Measurements from ENCODE around the gene TVP23A.
"Not testable (repeated sequence)": the region's sequence is repeated elsewhere in the genome, so short reads cannot be mapped to it uniquely, and the experiment has no call there.

The TVP23A gene

DNA sequence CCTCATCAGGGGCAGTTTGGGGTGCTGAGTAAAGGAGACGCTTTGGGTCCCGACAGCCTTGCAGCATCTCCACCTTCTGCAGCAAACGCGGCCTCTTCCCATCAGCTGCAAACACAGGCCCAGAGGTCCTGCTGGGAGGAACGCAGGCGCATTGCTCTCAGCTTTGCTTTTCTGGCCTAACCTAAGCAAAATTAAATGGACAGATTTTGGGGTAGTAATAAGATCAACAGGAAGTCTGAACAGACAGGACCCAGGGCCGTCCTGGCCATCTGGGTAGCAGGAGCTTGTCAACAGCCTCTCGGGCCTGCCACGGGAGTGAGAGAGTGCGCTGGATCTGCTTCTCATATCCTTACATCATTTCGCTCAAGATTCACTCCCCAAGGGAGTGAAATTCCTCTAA, 67.8 kb downstream of the TVP23A start:
- TF ChIP-seq, protein P1, sequence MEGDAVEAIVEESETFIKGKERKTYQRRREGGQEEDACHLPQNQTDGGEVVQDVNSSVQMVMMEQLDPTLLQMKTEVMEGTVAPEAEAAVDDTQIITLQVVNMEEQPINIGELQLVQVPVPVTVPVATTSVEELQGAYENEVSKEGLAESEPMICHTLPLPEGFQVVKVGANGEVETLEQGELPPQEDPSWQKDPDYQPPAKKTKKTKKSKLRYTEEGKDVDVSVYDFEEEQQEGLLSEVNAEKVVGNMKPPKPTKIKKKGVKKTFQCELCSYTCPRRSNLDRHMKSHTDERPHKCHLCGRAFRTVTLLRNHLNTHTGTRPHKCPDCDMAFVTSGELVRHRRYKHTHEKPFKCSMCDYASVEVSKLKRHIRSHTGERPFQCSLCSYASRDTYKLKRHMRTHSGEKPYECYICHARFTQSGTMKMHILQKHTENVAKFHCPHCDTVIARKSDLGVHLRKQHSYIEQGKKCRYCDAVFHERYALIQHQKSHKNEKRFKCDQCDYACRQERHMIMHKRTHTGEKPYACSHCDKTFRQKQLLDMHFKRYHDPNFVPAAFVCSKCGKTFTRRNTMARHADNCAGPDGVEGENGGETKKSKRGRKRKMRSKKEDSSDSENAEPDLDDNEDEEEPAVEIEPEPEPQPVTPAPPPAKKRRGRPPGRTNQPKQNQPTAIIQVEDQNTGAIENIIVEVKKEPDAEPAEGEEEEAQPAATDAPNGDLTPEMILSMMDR (IDR thresholded peaks at IDR 0.05; ENCODE audit: low read depth, low read length, missing control alignments): no peak
- no peak overlapping the region for H3K4me3 ChIP-seq (replicated peaks; ENCODE audit: low read depth, low read length)
- DNase-seq (ENCODE audit: extremely low read depth, low read depth): no peak

DNA sequence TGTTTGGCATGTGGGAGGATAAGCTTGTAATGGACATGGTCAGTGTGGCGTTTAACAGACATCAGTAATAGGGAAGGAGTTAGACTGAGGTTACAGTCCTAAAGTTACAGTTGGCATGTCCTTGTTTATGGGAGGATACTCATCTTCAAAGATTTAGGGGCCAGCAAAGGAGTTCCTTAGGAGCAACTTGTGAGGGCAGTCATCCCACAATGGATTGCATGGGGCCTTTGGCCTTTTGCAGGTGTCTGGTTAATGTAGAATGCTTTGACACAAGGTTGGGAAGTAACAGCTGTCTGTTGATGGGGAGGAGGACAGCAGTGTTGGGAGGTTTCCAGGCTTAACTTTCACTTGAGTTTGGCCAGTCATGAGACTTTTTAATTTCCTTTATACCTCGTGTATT, 72.8 kb downstream of the TVP23A start:
- no peak overlapping the region for H3K4me3 ChIP-seq (replicated peaks; ENCODE audit: low read depth, low read length)
- TF ChIP-seq, protein P1 (IDR thresholded peaks at IDR 0.05; ENCODE audit: low read depth, low read length, missing control alignments): no peak
- DNase-seq (ENCODE audit: extremely low read depth, low read depth): no peak

DNA sequence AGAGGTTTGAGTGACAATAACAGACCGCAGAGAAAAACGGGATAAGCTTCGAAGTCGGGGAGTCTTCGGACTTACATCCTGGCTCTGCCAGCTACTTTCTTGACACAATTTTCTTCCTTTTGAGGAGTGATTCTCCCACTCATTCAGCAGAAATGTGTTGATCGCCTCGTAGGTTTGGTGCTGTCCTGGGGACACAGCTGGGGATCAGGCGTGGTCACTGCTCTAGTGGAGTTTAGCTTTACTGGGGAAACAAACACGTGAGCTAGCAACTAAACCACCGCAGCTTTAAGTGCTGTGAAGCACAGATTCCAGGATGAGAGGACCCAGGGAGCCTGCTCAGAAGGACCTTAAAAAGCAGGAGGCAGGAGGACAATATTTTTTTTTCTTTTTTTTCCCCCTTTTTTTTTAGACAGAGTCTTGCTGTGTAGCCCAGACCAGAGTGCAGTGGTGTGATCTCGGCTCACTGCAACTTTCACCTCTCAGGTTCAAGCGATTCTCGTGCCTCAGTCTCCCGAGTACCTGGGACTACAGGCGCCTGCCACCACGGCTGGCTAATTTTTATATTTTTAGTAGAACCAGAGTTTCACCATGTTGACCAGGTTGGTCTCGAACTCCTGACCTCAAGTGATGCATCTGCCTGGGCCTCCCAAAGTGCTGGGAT, 74.1 kb downstream of the TVP23A start:
- TF ChIP-seq, protein P1 (IDR thresholded peaks at IDR 0.05; ENCODE audit: low read depth, low read length, missing control alignments): no peak
- no peak for DNase-seq (ENCODE audit: extremely low read depth, low read depth)
- peak overlapping the region; percentile 56 for H3K4me3 ChIP-seq (replicated peaks; ENCODE audit: low read depth, low read length)

DNA sequence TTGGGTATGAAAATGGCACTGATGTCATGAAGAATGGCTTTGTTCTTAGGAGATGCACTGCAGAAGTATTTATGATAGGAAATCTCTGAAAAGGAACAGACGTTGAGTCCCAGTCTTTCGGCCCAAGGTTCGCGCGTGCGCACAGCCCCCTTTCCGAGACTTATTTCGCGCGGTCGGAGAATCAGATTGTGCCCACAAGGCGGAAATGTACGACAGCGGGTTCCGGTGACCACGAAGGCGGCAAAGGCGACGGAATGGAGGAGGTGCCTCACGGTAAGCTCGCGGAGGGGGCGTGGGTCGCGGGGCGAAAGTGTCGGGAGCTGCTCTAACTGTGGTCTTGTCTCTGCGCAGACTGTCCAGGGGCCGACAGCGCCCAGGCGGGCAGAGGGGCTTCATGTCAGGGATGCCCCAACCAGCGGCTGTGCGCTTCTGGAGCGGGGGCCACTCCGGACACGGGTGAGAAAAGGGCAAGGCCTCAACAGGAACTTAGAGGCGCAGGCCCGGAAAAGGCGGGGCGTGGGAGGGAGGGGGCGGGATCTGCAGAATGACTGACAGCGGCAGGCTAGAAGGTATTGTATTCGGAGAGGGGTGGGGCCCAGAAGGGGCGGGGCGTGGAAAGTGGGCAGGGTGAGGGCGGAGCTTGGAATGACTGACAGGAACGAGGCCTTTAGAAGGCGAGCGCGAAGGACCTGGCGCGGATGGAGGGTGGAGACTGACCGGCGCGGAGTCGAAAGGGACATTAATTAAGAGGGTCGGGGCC, 74.8 kb downstream of the TVP23A start, which contains the start of gene NUBP1:
Gene NUBP1, plus strand, starts transcription at position 233 of the 760 bp plus-strand sequence. Its CDS starts 22 bp downstream, at position 255.
- TF ChIP-seq, protein P1 (IDR thresholded peaks at IDR 0.05; ENCODE audit: low read depth, low read length, missing control alignments): no peak
- peak; percentile 86 for DNase-seq (ENCODE audit: extremely low read depth, low read depth)
- H3K4me3 ChIP-seq (replicated peaks; ENCODE audit: low read depth, low read length): peak within 1 kb of the TSS; percentile 56

DNA sequence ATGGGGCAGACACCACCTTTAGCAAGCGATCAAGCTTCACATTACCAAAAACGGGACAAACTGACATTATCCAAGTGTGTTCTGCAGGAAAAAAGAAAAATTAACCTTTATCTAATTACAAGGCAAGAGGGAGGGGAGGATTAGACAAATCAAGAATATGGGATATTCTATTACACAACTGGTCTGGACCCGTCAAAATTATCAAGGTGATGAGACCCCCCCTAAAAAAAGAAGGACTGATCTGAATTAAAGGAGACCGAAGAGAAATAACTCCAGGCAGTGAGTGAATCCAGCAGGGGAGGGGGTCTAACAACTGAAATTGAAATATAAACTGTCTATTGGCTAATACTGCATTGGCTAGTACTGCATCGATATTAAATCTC, 75.4 kb downstream of the TVP23A start:
- DNase-seq (ENCODE audit: extremely low read depth, low read depth): no peak
- peak overlapping the region; percentile 56 for H3K4me3 ChIP-seq (replicated peaks; ENCODE audit: low read depth, low read length)
- TF ChIP-seq, protein P1 (IDR thresholded peaks at IDR 0.05; ENCODE audit: low read depth, low read length, missing control alignments): no peak

DNA sequence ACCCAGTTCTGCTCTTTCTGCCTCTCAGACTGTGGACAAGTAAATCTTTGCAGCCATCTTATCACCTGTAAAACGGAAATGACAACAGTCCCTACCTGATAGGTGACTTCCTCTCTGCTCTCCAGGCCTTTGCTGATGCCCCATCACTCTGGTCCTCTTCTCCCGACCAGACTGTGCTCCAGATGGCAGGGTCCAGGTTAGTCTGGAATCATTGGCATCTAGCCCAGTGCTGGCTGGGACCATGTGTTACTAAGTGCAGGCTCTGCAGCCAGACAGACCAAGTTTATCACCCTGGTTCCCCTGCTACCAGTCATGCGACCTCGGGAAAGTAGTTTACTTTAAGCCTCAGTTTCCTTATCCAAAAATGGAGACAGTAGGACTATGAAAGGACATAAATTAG, 76.8 kb downstream of the TVP23A start:
- TF ChIP-seq, protein P1 (IDR thresholded peaks at IDR 0.05; ENCODE audit: low read depth, low read length, missing control alignments): no peak
- DNase-seq (ENCODE audit: extremely low read depth, low read depth): no peak
- H3K4me3 ChIP-seq (replicated peaks; ENCODE audit: low read depth, low read length): no peak overlapping the region

DNA sequence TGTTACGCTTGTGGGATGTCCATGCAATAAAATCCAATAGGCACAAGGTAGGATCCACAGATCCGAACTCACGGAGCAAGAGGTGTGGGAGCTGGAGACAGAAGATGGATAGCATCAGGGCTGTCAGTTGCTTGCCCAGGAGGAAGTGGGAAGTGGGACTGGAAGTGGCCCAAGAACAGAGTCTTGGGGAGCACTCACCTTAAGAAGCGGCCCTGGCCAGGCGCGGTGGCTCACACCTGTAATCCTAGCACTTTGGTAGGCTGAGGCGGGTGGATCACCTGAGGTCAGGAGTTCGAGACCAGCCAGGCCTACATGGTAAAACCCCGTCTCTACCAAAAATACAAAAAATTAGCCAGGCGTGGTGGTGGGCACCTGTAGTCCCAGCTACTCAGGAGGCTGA, 77.3 kb downstream of the TVP23A start:
- H3K4me3 ChIP-seq (replicated peaks; ENCODE audit: low read depth, low read length); DNase-seq (ENCODE audit: extremely low read depth, low read depth): not testable (repeated sequence)
